Activated CD4-positive, alpha-beta T cell treated with anti-CD3 and anti-CD28 coated beads, Interleukin-2, Interleukin-6, amounts not matched to agents 100 ng/mL and 50 ng/mL, durations not matched to agents 16 hours and 8 hours (primary cell): ENCODE results near the gene PLB1.
A peak's percentile ranks its signal among the peaks of the same experiment; 100 is the strongest.

Experiments used
- DNase-seq: peaks from one replicate; pipeline ENCODE4 v3.0.0-alpha.2; 2020

PLB1 gene

DNA sequence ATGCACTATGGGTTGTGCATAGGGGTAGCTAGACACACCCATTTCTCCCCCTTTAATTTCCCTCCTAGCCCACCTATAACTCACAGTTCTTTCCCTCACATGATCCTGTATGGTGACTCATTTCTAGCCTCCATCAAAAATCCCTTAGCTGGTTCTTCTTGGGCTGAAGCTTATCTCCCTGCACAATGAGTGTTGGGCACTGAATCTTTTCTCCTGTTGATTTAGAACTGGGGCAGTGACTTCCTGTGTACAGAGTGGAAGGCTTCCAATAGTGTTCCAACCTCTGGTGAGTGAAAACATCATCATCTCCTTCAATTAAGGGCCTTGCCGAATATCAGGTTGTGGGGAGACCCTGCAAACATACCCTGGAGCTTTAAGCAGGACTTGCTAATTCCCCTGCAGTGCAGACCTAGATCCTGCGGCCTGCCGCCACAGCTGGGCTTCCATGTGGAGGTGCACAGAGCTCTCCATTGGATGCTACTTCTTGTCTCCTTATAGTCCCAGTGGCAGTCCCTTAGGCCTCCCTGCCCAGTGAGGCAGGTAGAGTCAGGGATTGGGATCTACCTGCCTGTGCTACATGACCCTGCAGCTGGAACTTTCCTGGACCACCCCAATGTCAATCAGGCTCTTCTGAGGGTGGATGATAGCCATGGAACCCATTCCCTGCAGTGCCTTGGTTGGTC is 121.8 kb downstream of the PLB1 start:
- no peak for DNase-seq

GRCh38 chr2:28618221-28619141 is 122.6 kb downstream of the PLB1 start:
- DNase-seq = no peak

GRCh38 chr2:28619213-28620196 is 123.6 kb downstream of the PLB1 start:
- DNase-seq = no peak

DNA sequence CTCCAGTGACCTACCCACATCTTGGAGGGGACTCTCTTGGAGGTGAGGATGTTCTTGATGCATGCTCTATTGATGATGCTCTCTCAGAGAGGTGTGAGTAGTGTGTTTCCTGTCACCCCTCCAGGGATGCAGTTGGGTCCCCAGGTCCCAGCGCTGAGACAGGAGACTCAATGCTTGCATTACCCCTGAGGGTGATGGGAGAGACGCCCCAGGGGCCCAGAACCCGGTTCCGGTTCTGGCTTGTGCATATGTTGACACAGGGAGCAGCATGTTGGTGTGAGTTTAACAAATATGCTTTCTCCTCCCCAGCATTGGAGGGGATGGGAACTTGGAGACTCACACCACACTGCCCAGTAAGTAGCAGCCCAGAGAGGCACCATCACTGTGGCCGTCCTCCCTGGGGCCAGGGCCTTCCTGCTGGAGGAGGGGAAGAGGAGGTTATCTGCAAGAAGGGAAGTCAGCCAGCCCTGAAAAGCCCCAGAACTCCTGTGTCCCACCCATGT is 124.5 kb downstream of the PLB1 start:
- no peak for DNase-seq

DNA sequence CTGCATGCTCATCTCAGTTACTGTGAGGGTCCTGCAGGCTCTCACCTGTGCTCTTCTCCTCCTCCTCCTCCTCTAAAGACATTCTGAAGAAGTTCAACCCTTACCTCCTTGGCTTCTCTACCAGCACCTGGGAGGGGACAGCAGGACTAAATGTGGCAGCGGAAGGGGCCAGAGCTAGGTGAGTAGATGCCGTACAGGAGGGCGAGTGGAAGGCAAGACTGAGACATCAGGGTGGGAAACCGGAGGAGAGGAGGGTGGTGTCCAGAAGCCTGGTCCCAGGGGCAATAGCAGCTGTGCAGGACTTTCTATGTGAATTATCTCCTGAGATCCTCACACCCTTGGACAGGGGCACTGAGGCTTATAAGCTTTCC is 124.9 kb downstream of the PLB1 start:
- DNase-seq = no peak

GRCh38 chr2:28621172-28622100 is 125.6 kb downstream of the PLB1 start:
- peak; percentile 81 for DNase-seq

DNA sequence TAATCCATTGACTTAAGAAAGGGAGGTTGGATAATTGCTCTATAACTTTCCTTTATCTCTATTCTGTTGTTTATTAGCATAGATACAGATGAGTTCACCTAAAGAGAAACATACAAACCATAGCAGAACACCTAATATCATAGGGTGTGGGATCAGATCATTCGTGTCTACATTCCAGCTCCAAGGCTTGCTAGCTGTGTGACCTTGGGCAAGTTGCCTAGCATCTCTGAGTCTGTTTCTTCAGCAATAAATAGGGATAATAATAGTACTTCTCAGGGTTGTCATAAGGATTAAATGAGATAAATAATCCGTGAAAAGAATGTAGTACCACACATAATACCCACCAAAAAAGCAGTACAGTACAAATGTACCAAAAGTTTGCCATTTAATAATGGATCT is 126.2 kb downstream of the PLB1 start:
- no peak for DNase-seq

GRCh38 chr2:28623582-28624405 is 127.9 kb downstream of the PLB1 start:
- no peak for DNase-seq

DNA sequence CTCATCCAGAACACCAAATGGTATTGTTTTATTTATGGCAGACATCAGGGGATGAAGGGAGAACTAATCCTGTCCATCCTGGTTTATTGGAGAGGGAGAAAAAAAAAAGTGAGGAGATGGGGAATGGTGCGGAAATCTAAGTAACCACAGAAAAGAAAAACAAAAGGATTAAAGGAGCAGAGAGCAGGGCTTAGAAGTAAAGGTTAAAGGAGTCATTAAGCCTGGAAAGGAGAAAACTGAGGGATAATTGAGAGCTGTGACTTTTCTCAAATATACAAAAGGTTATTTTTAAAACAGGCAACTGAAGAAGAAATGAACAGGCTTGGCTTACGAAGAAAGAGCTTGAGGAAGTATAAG is 128.6 kb downstream of the PLB1 start:
- no peak for DNase-seq

DNA sequence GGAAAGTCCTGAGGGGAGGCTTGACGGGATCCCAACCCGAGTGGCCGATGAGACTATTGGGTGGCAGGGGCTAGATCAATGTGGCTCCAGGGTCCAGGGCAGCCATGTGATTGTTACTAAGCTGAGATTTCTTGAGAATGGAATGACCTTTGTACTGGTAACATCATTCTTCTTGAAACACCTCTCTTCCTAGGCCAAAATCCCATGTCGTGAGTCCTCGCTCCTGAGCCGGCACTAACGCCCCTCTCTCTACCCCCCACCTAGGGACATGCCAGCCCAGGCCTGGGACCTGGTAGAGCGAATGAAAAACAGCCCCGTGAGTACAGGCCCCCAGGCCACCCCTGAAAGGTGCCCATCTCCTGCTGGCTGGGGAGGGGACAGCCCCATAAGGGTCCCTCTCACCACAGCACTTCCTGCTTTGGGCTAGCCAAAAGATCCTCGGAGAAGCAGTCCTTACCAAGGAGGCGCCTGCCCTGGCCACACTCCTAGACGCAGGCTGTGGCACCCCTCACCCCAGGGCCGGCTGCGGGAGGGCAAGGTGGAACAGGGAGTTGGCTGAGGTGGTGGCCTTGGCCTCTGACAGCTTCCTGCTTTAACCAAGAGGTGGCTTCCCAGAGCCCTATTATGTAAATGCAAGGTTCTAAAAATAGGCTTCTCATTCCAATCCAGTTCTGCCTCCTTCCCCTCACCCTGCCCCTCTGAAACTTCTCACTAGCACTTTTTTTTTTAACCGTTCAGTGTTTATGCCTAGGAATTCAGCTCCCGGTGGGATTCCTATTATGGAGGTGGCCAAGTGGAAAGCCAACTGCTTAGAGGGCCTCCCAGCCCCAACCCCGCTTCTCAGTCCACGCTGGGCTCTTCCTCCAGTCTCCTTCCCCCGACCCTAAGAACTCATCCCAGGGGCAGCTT is 129.2 kb downstream of the PLB1 start:
- DNase-seq = peak; percentile 74

DNA sequence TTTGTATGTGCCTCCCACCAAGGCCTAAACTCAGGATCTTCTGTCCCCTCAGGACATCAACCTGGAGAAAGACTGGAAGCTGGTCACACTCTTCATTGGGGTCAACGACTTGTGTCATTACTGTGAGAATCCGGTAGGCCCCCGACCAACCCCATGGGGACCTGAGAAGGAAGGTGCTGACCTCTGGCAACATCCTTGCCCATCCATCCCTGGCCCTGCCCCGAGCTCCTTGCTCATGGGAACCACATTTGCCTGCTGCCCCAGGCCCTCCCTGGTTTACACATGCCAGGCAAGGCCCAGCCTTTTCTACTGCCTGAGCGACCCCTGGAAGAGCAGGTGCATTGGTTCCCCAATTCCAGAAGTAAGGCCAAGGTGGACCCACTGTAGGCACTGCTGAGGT is 130.5 kb downstream of the PLB1 start:
- no peak for DNase-seq

DNA sequence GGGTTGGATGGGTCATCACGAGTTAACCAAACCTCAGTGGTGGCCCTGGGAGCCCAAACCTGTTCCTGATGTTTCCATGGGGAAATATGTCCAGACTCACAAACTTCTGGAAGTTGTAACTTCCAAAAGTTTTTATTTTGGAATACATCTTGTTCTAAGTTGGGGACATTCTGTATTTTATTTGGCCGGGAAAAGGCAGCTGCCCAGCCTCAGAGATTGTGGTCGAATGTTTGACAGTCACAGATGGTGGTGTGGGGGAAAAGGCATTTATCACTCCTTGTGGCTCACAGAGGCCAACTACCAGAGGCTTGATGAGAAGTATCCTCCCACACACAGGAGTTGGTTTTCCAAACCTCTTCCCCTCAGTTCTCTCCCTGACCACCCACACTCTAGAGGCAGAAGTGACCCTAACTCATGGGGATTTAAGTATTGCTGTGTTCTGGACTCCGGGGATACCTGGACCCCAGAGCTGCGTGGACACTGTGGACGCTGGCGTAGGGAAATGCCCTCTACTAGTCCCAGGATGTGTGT is 131.1 kb downstream of the PLB1 start:
- DNase-seq = no peak

DNA sequence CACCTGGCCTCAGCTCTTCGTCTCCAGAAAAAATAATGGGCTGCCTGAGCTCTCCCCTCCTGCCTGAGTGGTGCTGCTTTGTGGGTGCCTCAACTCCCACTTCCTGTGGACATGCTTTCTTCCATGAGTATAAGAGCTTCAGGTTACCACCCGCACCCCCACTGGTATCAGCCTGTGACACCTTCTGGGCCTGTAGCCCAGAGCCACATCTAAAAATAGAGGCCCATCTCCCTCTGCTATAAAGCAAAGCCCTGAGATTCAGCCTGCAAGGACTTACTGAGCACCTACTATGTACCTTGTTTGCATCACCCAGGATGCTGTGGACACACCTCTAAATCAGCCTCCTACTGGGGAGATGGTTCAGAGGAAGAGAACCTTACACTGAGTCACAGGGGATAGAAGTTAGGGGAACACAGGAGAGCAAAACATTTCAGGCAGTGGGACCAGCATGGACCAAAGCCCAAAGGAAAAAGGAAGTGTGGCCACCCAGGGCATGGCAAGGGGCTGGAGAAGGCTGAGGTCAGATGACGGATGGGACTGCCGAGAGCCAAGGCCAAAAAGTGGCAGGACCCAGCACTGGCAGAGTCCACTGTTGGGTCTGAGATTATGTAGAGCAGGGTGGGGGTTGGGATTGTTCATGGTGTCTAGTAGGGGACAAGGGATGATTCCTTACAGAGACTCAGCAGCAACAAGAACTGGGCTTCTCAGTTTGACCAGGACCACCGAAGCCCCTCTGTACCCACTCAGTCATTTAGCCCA is 132.0 kb downstream of the PLB1 start:
- DNase-seq = no peak

GRCh38 chr2:28628506-28628905 is 132.6 kb downstream of the PLB1 start:
- no peak for DNase-seq

DNA sequence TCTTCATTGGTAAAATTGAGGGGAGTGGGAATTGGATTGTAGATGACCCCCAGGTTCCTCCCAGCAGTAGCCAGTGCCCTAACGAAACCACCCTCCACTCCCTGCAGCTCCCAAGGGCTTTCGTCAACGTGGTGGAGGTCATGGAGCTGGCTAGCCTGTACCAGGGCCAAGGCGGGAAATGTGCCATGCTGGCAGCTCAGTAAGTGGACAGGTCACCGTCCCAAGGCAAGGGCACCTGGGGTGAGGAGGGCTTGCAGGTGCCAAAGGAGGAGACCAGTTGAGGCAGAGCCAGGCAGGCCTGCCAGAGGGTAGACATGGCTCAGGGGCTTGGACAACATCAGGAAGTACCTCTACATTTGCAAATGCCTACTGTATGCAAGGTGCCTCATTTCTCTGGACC is 133.1 kb downstream of the PLB1 start:
- DNase-seq = no peak

DNA sequence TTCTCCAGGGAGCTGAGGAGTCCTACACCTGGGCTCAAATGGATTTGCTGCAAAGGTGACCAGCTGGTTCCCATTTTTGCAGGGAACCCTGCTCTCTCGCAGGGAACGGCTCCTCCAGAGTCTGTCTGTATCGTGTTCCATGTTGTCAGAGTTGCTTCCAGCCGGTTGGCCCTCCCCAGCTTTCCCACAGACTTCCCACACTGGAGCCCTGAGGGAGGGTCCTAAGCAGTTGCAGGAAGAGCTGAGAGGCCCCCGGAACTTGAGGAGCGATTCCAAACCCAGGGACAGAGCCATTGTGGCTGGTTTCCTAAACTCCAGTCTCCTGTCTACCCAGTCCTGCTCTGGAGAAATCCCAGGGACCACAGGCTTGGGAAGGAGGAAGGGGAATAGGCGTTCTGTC is 134.1 kb downstream of the PLB1 start:
- no peak for DNase-seq

GRCh38 chr2:28630341-28630740 is 134.5 kb downstream of the PLB1 start:
- DNase-seq = no peak

DNA sequence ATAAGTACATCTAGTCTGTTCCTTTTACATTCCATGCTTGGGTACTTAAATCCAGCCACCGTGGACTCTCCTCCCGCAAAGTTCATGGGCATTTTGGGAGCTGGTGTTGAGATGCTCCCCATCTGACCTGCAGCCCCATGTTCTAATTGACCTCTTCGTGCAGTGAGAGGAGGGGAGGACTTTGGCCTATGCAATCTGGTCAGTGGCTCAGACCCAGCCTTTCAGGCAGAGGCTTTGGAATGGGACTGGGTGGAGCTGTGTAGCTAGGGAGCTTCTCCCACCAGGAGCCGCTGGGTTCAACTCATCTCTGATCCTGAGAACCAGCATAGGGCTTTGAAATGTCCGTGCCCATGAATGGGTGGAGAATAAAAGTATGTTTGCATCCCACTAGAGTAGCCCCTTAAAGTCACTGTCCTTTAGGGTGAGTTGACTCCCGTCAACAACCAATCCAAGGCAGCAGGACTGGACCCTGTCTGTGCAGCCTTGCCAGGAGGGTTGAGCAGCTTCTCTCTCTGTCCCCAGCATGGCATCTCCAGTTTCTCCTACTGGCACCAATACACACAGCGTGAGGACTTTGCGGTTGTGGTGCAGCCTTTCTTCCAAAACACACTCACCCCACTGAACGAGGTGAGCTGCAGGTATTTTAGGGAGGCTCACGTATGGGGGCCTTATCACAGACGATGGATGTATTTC is 135.8 kb downstream of the PLB1 start:
- no peak for DNase-seq
